GM12878 (cell line): ENCODE measurements around the gene RPS3A. TPM values are rescaled to one million over a fixed set of nuclear protein-coding genes. Genes with fewer than 3 reads are reported as not detected.

Source experiments
- ATAC-seq: fragments of 200-7000 bp; cut with Tn5 transposase; 3 replicates; pipeline ENCODE4 v1.9.1; 2020; ENCODE audit warnings: mild to moderate bottlenecking, moderate library complexity
- BruUV-seq: library from RNA; stranded (reverse); fragments of 400-500 nt; replicated peaks from 2 replicates; lab custom pipeline; 2021; lab: Mats Ljungman, UMichigan
- CTCF ChIA-PET: fragments of 300-600 bp; sonication (Branson Sonifier 250); formaldehyde crosslinking; extraction: SDS; loops from one replicate; lab custom pipeline; 2021; ENCODE audit warnings: inconsistent platforms; lab: Yijun Ruan, JAX
- POLR2A ChIA-PET: fragments of 350-600 bp; formaldehyde crosslinking; extraction: SDS; loops from one replicate; lab custom pipeline; 2021; ENCODE audit warnings: inconsistent platforms; lab: Charles Lee
- RAD21 ChIA-PET: fragments of 300-600 bp; sonication (Branson Sonifier 250); formaldehyde crosslinking; loops from one replicate; lab custom pipeline; 2023; ENCODE audit warnings: antibody characterized with exemption; ENCODE audit not compliant: unreplicated experiment; lab: Charles Lee
- SMC1A ChIA-PET: fragments of 300-600 bp; sonication (Branson Sonifier 250); formaldehyde crosslinking; loops from one replicate; lab custom pipeline; 2023; ENCODE audit not compliant: unreplicated experiment, uncharacterized antibody; lab: Charles Lee
- DNase-seq: peaks from one replicate; pipeline ENCODE4 v3.0.0-alpha.2; 2011; ENCODE audit warnings: low read depth, low spot score
- FAIRE-seq: peaks from 3 replicates; lab custom pipeline; 2011; peaks lifted over from hg19 to GRCh38; lab: Jason Lieb, UNC
- H2AFZ ChIP-seq: 2 replicates; pipeline ENCODE4 v1.6.0; 2011; ENCODE audit warnings: low read depth, low read length, control low read depth; ENCODE audit not compliant: control insufficient read depth
- H3K27ac ChIP-seq: 2 replicates; pipeline ENCODE4 v1.5.1; 2011; ENCODE audit warnings: control low read depth; ENCODE audit not compliant: control insufficient read depth, insufficient read depth
- H3K27me3 ChIP-seq, 2 experiments: replicated peaks in 1 of 2; 2 replicates each; pipeline versions ENCODE4 v1.6.0 to v1.6.1; 2011; ENCODE audit warnings: low read length in 1 of 2; ENCODE audit not compliant: control insufficient read depth in 2 of 2, insufficient read depth in 2 of 2
- H3K36me3 ChIP-seq, 2 experiments: 2 replicates each; pipeline ENCODE4 v1.5.1; 2011; ENCODE audit warnings: low read length in 1 of 2; ENCODE audit not compliant: control insufficient read depth in 2 of 2, insufficient read depth in 2 of 2
- H3K4me1 ChIP-seq: 2 replicates; pipeline ENCODE4 v1.6.1; 2011; ENCODE audit warnings: mild to moderate bottlenecking, low read length, moderate library complexity, mixed read lengths; ENCODE audit not compliant: control insufficient read depth, insufficient read depth
- H3K4me2 ChIP-seq: 2 replicates; pipeline ENCODE4 v1.6.0; 2011; ENCODE audit warnings: control low read depth; ENCODE audit not compliant: control insufficient read depth, insufficient read depth
- H3K4me3 ChIP-seq: fragments of 200-600 bp; sonication (generic); 2 replicates; pipeline ENCODE4 v1.5.1; 2016
- H3K79me2 ChIP-seq: 2 replicates; pipeline ENCODE4 v1.6.0; 2011; ENCODE audit warnings: low read length; ENCODE audit not compliant: control insufficient read depth, insufficient read depth
- H3K9ac ChIP-seq: 2 replicates; pipeline ENCODE4 v1.8.0; 2011; ENCODE audit warnings: low read length, control low read depth, mixed read lengths; ENCODE audit not compliant: control insufficient read depth, insufficient read depth
- H3K9me3 ChIP-seq: replicated peaks from 3 replicates; pipeline ENCODE4 v1.5.1; 2011; ENCODE audit warnings: mild to moderate bottlenecking, low read length; ENCODE audit not compliant: control insufficient read depth, insufficient read depth
- H4K20me1 ChIP-seq: 2 replicates; pipeline ENCODE4 v1.6.0; 2011; ENCODE audit not compliant: control insufficient read depth, insufficient read depth
- FOS ChIP-seq: IDR thresholded peaks from 3 replicates; pipeline ENCODE4 v1.6.1; 2011; ENCODE audit warnings: borderline replicate concordance; ENCODE audit not compliant: insufficient read length; ENCODE audit errors: extremely low read depth
- GATAD2B ChIP-seq: fragments of 450-650 bp; conservative IDR thresholded peaks from 2 replicates; pipeline ENCODE4 v1.6.1; 2017; ENCODE audit warnings: low read depth, mild to moderate bottlenecking, moderate library complexity
- LARP7 ChIP-seq: fragments of 450-650 bp; IDR thresholded peaks from 2 replicates; pipeline ENCODE4 v1.6.1; 2017; ENCODE audit warnings: mild to moderate bottlenecking
- MEF2A ChIP-seq: IDR thresholded peaks from 2 replicates; pipeline ENCODE4 v1.6.1; 2011; ENCODE audit warnings: low read depth, mild to moderate bottlenecking, low read length, moderate library complexity; ENCODE audit not compliant: insufficient read depth
- NR2C1 ChIP-seq: fragments of 450-650 bp; IDR thresholded peaks from 2 replicates; pipeline ENCODE4 v1.6.1; 2017; ENCODE audit warnings: antibody characterized with exemption, mild to moderate bottlenecking, moderate library complexity
- RELA ChIP-seq: fragments of 450-650 bp; IDR thresholded peaks from 2 replicates; pipeline ENCODE4 v1.8.0; 2014; ENCODE audit warnings: borderline replicate concordance; ENCODE audit not compliant: partially characterized antibody
- RELB ChIP-seq: fragments of 450-650 bp; IDR thresholded peaks from 2 replicates; pipeline ENCODE4 v1.6.1; 2017; ENCODE audit warnings: low read depth, mild to moderate bottlenecking, moderate library complexity
- SUPT20H ChIP-seq: IDR thresholded peaks from 2 replicates; pipeline ENCODE4 v1.6.1; 2011; ENCODE audit warnings: low read depth, mild to moderate bottlenecking, low read length, moderate library complexity, borderline replicate concordance; ENCODE audit not compliant: control insufficient read depth
- TCF12 ChIP-seq: IDR thresholded peaks from 2 replicates; pipeline ENCODE4 v1.6.1; 2011; ENCODE audit warnings: low read depth, mild to moderate bottlenecking, low read length
- YY1 ChIP-seq: IDR thresholded peaks from 2 replicates; pipeline ENCODE4 v1.6.1; 2011; ENCODE audit warnings: low read depth, mild to moderate bottlenecking, low read length
- ZBTB33 ChIP-seq: fragments of 450-650 bp; IDR thresholded peaks from 2 replicates; pipeline ENCODE4 v1.6.1; 2017; ENCODE audit warnings: mild to moderate bottlenecking
- ZBTB40 ChIP-seq: fragments of 450-650 bp; IDR thresholded peaks from 2 replicates; pipeline ENCODE4 v1.6.1; 2016; ENCODE audit warnings: mild to moderate bottlenecking, moderate library complexity, borderline replicate concordance
- ZZZ3 ChIP-seq: IDR thresholded peaks from 2 replicates; pipeline ENCODE4 v1.6.1; 2011; ENCODE audit warnings: low read depth; ENCODE audit not compliant: control insufficient read depth, insufficient read length
- WGBS: methylation state at CpG from one replicate; pipeline ENCODE4 v1.1.6; 2016; ENCODE audit warnings: low lambda C conversion rate; ENCODE audit not compliant: insufficient replicate concordance, insufficient coverage; ENCODE audit errors: missing lambda C conversion rate; 5-methylcytosine and 5-hydroxymethylcytosine counted together
- in situ Hi-C: fragments of 300-500 bp; cut with MboI; formaldehyde crosslinking; loops from 9 replicates; pipeline ENCODE4 v1.14.3; 2018; ENCODE audit warnings: mixed read lengths
- intact Hi-C: fragments of 100-400 bp; cut with micrococcal nuclease; formaldehyde crosslinking; loops from one replicate; pipeline ENCODE4 v1.14.2; 2022; ENCODE audit not compliant: unreplicated experiment
- polyA plus RNA-seq, 11 experiments: library from polyadenylated mRNA; depleted of rRNA in 4 of 11; unstranded in 6 of 11; stranded (reverse) in 5 of 11; fragments of >200 nt; fragmentation: Nextera tagmentation in 4 of 11; fragmentation: Illumina TruSeq in 1 of 11; extraction: Ambion mirVana in 4 of 11; extraction: Trizol in 1 of 11; gene quantifications; 1 replicate in 1 of 11; 2 replicates in 10 of 11; pipeline versions ENCODE4 v1.2.1 to v1.2.3, GENCODE V29; 2011 to 2016; ENCODE audit warnings: inconsistent platforms in 2 of 11, missing spikeins in 2 of 11, low read depth in 1 of 11
- total RNA-seq, 4 experiments: library from RNA; depleted of rRNA in 3 of 4; stranded (reverse); fragments of >200 nt in 3 of 4; fragmentation: Illumina TruSeq in 1 of 4; extraction: Trizol in 1 of 4; gene quantifications; 2 replicates each; pipeline versions ENCODE4 v1.2.1 to v1.2.3, GENCODE V29; 2013 to 2021

RPS3A gene
- total and polyA plus RNA-seq, 10 of the 15 experiments (the other 5 are each of a cell fraction or from before 2014, with no cell fraction given) = 1,754 to 5,827 (median 3,527) TPM

GRCh38 chr4:151104621-151105020 is 5.2 kb downstream of the RPS3A start:
- SMC1A ChIA-PET = interaction anchor here (0.8 to 2.3 kb wide), 5 partner anchors 10 to 258 kb away, joined by 3 to 7 read pairs (median 5); no protein-coding TSS in a partner anchor
- POLR2A ChIA-PET = interaction anchor here (0.6 to 0.8 kb wide), 4 partner anchors 77 to 660 kb away, joined by 3 to 5 read pairs (median 4); partner anchors contain the start of gene LRBA
- H3K27me3 ChIP-seq = no peaks in the 10 kb centered on the region
- no peaks in the 10 kb centered on the region for H3K9me3 ChIP-seq
- 100% methylated on average over 1 of the region's 1 CpG for WGBS
- H4K20me1 ChIP-seq = peaks cover 9% of the 10 kb centered on the region
- no peak for DNase-seq
- no peak for ATAC-seq
- H2AFZ ChIP-seq = no peak overlapping the region
- BruUV-seq = no TSS peak
- H3K4me1 ChIP-seq = no peaks in the 10 kb centered on the region
- peaks cover 10 to 28% of the 10 kb centered on the region in 2 experiments for H3K36me3 ChIP-seq
- H3K79me2 ChIP-seq = peaks cover 41% of the 10 kb centered on the region
- H3K4me3 ChIP-seq = no peak overlapping the region
- H3K9ac ChIP-seq = no peak overlapping the region
- no peak for TF ChIP-seq RELB
- TF ChIP-seq ZBTB33 = no peak
- no peak for TF ChIP-seq NR2C1
- TF ChIP-seq GATAD2B = no peak
- TF ChIP-seq FOS = no peak
- no peak for TF ChIP-seq LARP7
- TF ChIP-seq ZZZ3 = no peak
- TF ChIP-seq MEF2A = no peak
- TF ChIP-seq TCF12 = no peak
- no peak for TF ChIP-seq YY1
- no peak for TF ChIP-seq ZBTB40
- no peak for TF ChIP-seq RELA
- TF ChIP-seq SUPT20H = no peak
- intact Hi-C loops (no loop called here), in situ Hi-C loops (loop anchor here (25.0 kb wide), 1 partner anchor 1683 kb away; the partner anchor contains the start of genes ARFIP1 and TIGD4)
- CTCF ChIA-PET = interaction anchor here (0.6 to 1.9 kb wide), 5 partner anchors 13 to 129 kb away, joined by 3 to 12 read pairs (median 3); no protein-coding TSS in a partner anchor
- RAD21 ChIA-PET = no interaction called here
- H3K27ac ChIP-seq = no peak overlapping the region
- no peak for FAIRE-seq
- no peak overlapping the region for H3K4me2 ChIP-seq
